K562 (cell line): ENCODE measurements around the gene KRTCAP2. TPM values are rescaled to one million over a fixed set of nuclear protein-coding genes. Genes with fewer than 3 reads are reported as not detected.

ENCODE experiments used
- CBX1 ChIP-seq: sonication (generic); IDR thresholded peaks from 2 replicates; pipeline ENCODE4 v1.6.1; 2016; ENCODE audit warnings: antibody characterized with exemption, low read depth, mild to moderate bottlenecking
- COPS2 ChIP-seq: fragments of 450-650 bp; conservative IDR thresholded peaks from 2 replicates; pipeline ENCODE4 v1.6.1; 2016; ENCODE audit warnings: mild to moderate bottlenecking, moderate library complexity
- E2F6 ChIP-seq, 2 experiments: IDR thresholded peaks; 2 replicates each; pipeline ENCODE4 v1.6.1; 2011; ENCODE audit warnings: borderline replicate concordance in 1 of 2, control low read depth in 1 of 2, low read depth in 1 of 2, low read length in 1 of 2, mild to moderate bottlenecking in 1 of 2, mixed read lengths in 1 of 2, moderate library complexity in 1 of 2; ENCODE audit not compliant: insufficient read depth in 1 of 2, insufficient read length in 1 of 2, poor library complexity in 1 of 2, severe bottlenecking in 1 of 2; ENCODE audit errors: extremely low read depth in 1 of 2
- ETS1 ChIP-seq: conservative IDR thresholded peaks from 2 replicates; pipeline ENCODE4 v1.6.1; 2011; ENCODE audit warnings: low read depth, mild to moderate bottlenecking, low read length; ENCODE audit not compliant: control insufficient read depth
- FIP1L1 ChIP-seq: fragments of 200-400 bp; formaldehyde crosslinking; IDR thresholded peaks from 2 replicates; pipeline ENCODE4 v1.6.1; 2018; ENCODE audit warnings: mild to moderate bottlenecking, low read depth, low read length; ENCODE audit not compliant: poor library complexity, severe bottlenecking
- IRF2 ChIP-seq: sonication (generic); formaldehyde crosslinking; IDR thresholded peaks from 2 replicates; pipeline ENCODE4 v1.8.1; 2022; ENCODE audit warnings: mild to moderate bottlenecking, missing genetic modification reagents
- KAT2B ChIP-seq: IDR thresholded peaks from one replicate; pipeline ENCODE4 v1.6.1; 2012; ENCODE audit warnings: low read depth, mild to moderate bottlenecking, control low read depth, inconsistent platforms, low read length, moderate library complexity
- KLF13 ChIP-seq: fragments of 450-650 bp; IDR thresholded peaks from 2 replicates; pipeline ENCODE4 v1.6.1; 2016; ENCODE audit warnings: missing genetic modification characterization, low read depth, mild to moderate bottlenecking, missing compliant biosample characterization, moderate library complexity, borderline replicate concordance
- MTF1 ChIP-seq: fragments of 250-450 bp; sonication (Bioruptor Pico); IDR thresholded peaks from 2 replicates; pipeline ENCODE4 v1.9.0; 2021; ENCODE audit warnings: moderate library complexity, mild to moderate bottlenecking, inconsistent platforms, borderline replicate concordance
- NFIX ChIP-seq: fragments of 250-450 bp; sonication (Bioruptor Pico); IDR thresholded peaks from 2 replicates; pipeline ENCODE4 v1.4.0; 2020; ENCODE audit warnings: low read depth, mild to moderate bottlenecking, moderate library complexity
- POLR2G ChIP-seq: fragments of 200-400 bp; formaldehyde crosslinking; IDR thresholded peaks from 2 replicates; pipeline ENCODE4 v1.6.1; 2017; ENCODE audit warnings: low read depth, mild to moderate bottlenecking, antibody characterized with exemption, low read length, moderate library complexity
- RAD51 ChIP-seq: fragments of 450-650 bp; IDR thresholded peaks from 2 replicates; pipeline ENCODE4 v1.7.1; 2016; ENCODE audit warnings: low read depth, mild to moderate bottlenecking, borderline replicate concordance
- WHSC1 ChIP-seq: IDR thresholded peaks from one replicate; pipeline ENCODE4 v1.6.1; 2012; ENCODE audit warnings: low read length, control low read depth, inconsistent platforms
- ZBTB49 ChIP-seq: sonication (generic); formaldehyde crosslinking; IDR thresholded peaks from 2 replicates; pipeline ENCODE4 v1.8.0; 2022; ENCODE audit warnings: missing genetic modification reagents, mild to moderate bottlenecking, borderline replicate concordance
- ZC3H8 ChIP-seq: fragments of 450-650 bp; IDR thresholded peaks from 2 replicates; pipeline ENCODE4 v1.6.1; 2017
- ZKSCAN1 ChIP-seq: fragments of 150-350 bp; IDR thresholded peaks from 2 replicates; pipeline ENCODE4 v1.6.1; 2016; ENCODE audit warnings: low read depth, low read length
- ZNF133 ChIP-seq: fragments of 250-450 bp; sonication (Bioruptor Pico); IDR thresholded peaks from 2 replicates; pipeline ENCODE4 v1.4.0; 2020; ENCODE audit warnings: mild to moderate bottlenecking
- ZNF41 ChIP-seq: fragments of 250-450 bp; sonication (Bioruptor Pico); conservative IDR thresholded peaks from 2 replicates; pipeline ENCODE4 v1.4.0; 2020; ENCODE audit warnings: mild to moderate bottlenecking
- ZNF589 ChIP-seq: fragments of 200-800 bp; sonication (Bioruptor generic); IDR thresholded peaks from 2 replicates; pipeline ENCODE4 v1.6.1; 2016; ENCODE audit warnings: low read depth, missing genetic modification characterization, missing compliant biosample characterization
- ZNF668 ChIP-seq: fragments of 250-450 bp; sonication (Bioruptor Pico); IDR thresholded peaks from 2 replicates; pipeline ENCODE4 v1.8.0; 2022; ENCODE audit warnings: mild to moderate bottlenecking, inconsistent platforms
- ZNF785 ChIP-seq: fragments of 250-450 bp; sonication (Bioruptor Pico); IDR thresholded peaks from 2 replicates; pipeline ENCODE4 v1.4.0; 2020; ENCODE audit warnings: mild to moderate bottlenecking
- polyA plus RNA-seq, 8 experiments: library from polyadenylated mRNA; depleted of rRNA in 4 of 8; stranded (reverse) in 5 of 8; unstranded in 3 of 8; fragments of >200 nt; fragmentation: Nextera tagmentation in 2 of 8; fragmentation: Illumina TruSeq in 1 of 8; extraction: Ambion mirVana in 2 of 8; extraction: Trizol in 1 of 8; gene quantifications; 2 replicates each; pipeline versions ENCODE4 v1.2.1 to v1.2.3, GENCODE V29; 2011 to 2014; ENCODE audit warnings: inconsistent platforms in 1 of 8, missing spikeins in 1 of 8
- total RNA-seq, 7 experiments: library from RNA; depleted of rRNA in 6 of 7; stranded (reverse); fragments of >200 nt in 6 of 7; fragmentation: Illumina TruSeq in 2 of 7; extraction: Trizol in 2 of 7; gene quantifications; 2 replicates each; pipeline versions ENCODE4 v1.2.1 to v1.2.3, GENCODE V29; 2011 to 2021; ENCODE audit warnings: low replicate concordance in 1 of 7
- TF ChIP-seq, protein P1 (sequence below): fragments of 250-450 bp; sonication (Bioruptor Pico); IDR thresholded peaks from 2 replicates; pipeline ENCODE4 v1.4.0; 2020; ENCODE audit warnings: borderline replicate concordance

Gene KRTCAP2
- total and polyA plus RNA-seq, 9 of the 15 experiments (the other 6 are each of a cell fraction or from before 2014, with no cell fraction given): 126 to 436 (median 244) TPM

GRCh38 chr1:155172732-155173477 lies at the start of gene KRTCAP2 (continued):
- TF ChIP-seq, protein P1, sequence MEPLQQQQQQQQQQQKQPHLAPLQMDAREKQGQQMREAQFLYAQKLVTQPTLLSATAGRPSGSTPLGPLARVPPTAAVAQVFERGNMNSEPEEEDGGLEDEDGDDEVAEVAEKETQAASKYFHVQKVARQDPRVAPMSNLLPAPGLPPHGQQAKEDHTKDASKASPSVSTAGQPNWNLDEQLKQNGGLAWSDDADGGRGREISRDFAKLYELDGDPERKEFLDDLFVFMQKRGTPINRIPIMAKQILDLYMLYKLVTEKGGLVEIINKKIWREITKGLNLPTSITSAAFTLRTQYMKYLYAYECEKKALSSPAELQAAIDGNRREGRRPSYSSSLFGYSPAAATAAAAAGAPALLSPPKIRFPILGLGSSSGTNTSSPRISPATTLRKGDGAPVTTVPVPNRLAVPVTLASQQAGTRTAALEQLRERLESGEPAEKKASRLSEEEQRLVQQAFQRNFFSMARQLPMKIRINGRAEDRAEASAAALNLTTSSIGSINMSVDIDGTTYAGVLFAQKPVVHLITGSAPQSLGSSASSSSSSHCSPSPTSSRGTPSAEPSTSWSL (CRISPR knock-in tag): no peak
- TF ChIP-seq ZBTB49 (CRISPR knock-in tag): no peak
- TF ChIP-seq RAD51: no peak
- TF ChIP-seq ZKSCAN1: peak; percentile 51; the same call in 1 of the 2 replicates
- no peak for TF ChIP-seq COPS2
- TF ChIP-seq ETS1: no peak
- TF ChIP-seq ZNF589: no peak
- no peak for TF ChIP-seq FIP1L1
- TF ChIP-seq ZC3H8: no peak
- no peak for TF ChIP-seq WHSC1
- TF ChIP-seq CBX1: peak; percentile 74; the same call in 1 of the 2 replicates
- TF ChIP-seq NFIX (CRISPR knock-in tag): no peak
- no peak for TF ChIP-seq ZNF41 (CRISPR knock-in tag)
- TF ChIP-seq IRF2 (CRISPR knock-in tag): no peak
- no peak for TF ChIP-seq ZNF668 (CRISPR knock-in tag)
- no peak for TF ChIP-seq KLF13
- TF ChIP-seq ZNF785 (CRISPR knock-in tag): no peak
- no peak for TF ChIP-seq ZNF133 (CRISPR knock-in tag)
- TF ChIP-seq POLR2G: peak; percentile 89
- no peak for TF ChIP-seq E2F6 (IDR thresholded peaks at IDR 0.05; ENCODE audit: borderline replicate concordance in 1 of 2, extremely low read depth in 1 of 2, insufficient read depth in 1 of 2, insufficient read length in 1 of 2, low read depth in 1 of 2, low read length in 1 of 2, poor library complexity in 1 of 2, severe bottlenecking in 1 of 2)
- no peak for TF ChIP-seq KAT2B
- TF ChIP-seq MTF1: no peak
